ENCODE measurements around the gene SNX11. TPM values are rescaled to one million over a fixed set of nuclear protein-coding genes. Genes with fewer than 3 reads are reported as not detected.
"Not testable (repeated sequence)": the region's sequence is repeated elsewhere in the genome, so short reads cannot be mapped to it uniquely, and the experiment has no call there.

Gene SNX11
- total RNA-seq = 10 to 100 TPM; 15.4 to 24.5 TPM

DNA sequence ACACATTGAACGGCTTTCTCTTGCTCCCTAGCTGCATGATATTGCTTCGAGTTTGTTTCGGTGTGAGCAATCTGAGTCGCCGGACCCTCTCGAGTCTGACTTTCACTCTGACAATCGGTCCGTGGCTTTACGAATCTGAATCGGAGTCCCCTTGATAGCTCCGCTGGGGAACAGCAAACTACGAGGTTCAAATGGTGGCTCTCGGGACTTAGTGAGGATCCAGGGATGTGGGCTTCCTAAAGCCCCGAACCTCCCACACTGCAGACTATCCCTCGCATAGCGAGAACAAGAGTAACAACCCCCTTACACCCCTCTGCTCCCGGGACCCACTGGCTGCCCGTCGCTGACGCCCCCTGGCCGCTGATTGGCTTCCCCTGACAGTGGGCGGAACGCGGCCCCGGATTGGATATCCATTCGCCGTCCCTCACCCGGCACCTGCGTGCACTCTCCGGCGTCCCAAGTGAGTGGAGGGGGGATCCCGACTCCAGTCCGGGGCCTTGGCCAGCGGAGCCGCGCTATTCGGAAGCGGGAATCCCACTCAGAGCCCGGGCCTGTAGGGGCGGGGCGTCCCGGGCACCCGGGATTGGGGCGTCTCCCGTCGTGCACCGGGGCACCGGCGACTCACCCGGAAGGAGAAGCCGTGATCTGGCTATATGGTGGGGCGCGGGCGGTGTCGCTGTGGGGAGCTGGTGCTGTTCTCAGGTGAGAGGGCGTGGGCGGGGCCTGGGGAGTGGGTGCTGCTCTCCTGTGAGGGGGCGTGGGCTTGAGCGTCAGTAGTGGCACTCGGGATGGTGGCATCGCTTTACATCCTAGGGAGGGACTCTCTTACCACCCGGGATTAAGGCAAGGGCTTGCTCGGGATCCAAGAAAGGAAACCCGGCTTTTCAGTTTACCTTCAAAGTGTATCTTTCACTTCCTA lies at the start of gene SNX11:
Gene SNX11, plus strand, starts transcription at position 630 of the 919 bp plus-strand sequence. CDS start 4,278 bp downstream, outside the sequence.
- Mint-ChIP-seq H3K36me3 (peaks cover 13 to 27% of the 10 kb centered on the region in 2 donors), H3K27ac (peak within 1 kb of the TSS; percentile 95 to 99), H3K9me3 (peaks cover 0 to 10% of the 10 kb centered on the region in 2 donors)
- peak; percentile 93 to 94 for DNase-seq (ENCODE audit: low spot score in 2 of 2)
- peak; percentile 94 for ATAC-seq

- Mint-ChIP-seq H3K9me3 (no peaks in the 10 kb centered on the region), H3K27ac (peak overlapping the region; percentile 76 to 99), H3K36me3 (peaks cover 32 to 46% of the 10 kb centered on the region in 2 donors)
- no peak for ATAC-seq
- no peak for DNase-seq (ENCODE audit: low spot score in 2 of 2)
These were observed 49.0 kb upstream of the SNX11 start for GRCh38 chr17:48058393-48059124.

- DNase-seq (ENCODE audit: low spot score in 2 of 2) = no peak
- no peaks in the 10 kb centered on the region for H3K9me3 Mint-ChIP-seq
- no peak for ATAC-seq
- peaks cover 32 to 46% of the 10 kb centered on the region in 2 donors for H3K36me3 Mint-ChIP-seq
- H3K27ac Mint-ChIP-seq = peak overlapping the region; percentile 76 to 88
These were observed 48.4 kb upstream of the SNX11 start for GRCh38 chr17:48059125-48059668.

DNA sequence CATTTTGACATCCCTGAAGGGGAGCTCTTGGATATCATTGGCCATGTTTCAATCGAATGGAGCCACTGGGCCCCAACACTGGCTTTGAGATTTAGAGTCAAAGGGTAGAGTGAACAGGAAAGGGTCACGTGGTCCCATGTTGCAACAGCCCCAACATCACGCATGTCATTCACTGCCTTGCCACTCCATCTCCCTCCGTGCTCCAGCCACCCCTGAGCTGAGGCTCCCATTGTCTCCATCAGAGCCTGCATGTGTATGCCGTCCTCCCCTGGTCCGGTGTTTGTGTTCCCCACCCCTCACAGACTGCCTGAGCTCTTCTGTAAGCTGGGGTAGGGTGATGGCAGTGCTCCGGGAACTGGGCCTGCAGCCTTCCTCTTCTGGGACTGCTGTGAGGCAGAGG lies 47.3 kb upstream of the SNX11 start:
- Mint-ChIP-seq H3K9me3 (no peaks in the 10 kb centered on the region), H3K27ac (peak overlapping the region in 1 of 2 donors; percentile 68), H3K36me3 (peaks cover 32 to 47% of the 10 kb centered on the region in 2 donors)
- DNase-seq (ENCODE audit: low spot score in 2 of 2) = no peak
- ATAC-seq = no peak

DNA sequence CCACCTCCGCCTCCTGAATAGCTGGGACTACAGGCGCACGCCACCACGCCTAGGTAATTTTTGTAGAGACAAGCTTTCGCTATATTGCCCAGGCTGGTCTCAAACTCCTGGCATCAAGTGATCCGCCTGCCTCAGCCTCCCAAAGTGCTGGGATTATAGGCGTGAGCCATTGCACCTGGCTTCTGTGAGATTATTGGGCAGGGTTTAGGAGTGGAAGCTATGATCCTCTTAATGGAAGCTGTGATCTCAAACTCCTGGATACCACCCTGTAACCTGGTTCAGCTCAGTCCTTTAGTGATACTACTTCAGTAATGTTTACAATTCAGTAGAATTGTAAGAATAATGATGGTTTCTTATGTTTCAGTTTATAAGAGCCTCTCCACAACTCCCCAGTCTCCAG lies 45.3 kb upstream of the SNX11 start:
- DNase-seq (ENCODE audit: low spot score in 2 of 2) (no peak), ATAC-seq (no peak)
- Mint-ChIP-seq H3K36me3 (peaks cover 15 to 28% of the 10 kb centered on the region in 2 donors), H3K27ac (no peak overlapping the region), H3K9me3 (no peaks in the 10 kb centered on the region)

DNA sequence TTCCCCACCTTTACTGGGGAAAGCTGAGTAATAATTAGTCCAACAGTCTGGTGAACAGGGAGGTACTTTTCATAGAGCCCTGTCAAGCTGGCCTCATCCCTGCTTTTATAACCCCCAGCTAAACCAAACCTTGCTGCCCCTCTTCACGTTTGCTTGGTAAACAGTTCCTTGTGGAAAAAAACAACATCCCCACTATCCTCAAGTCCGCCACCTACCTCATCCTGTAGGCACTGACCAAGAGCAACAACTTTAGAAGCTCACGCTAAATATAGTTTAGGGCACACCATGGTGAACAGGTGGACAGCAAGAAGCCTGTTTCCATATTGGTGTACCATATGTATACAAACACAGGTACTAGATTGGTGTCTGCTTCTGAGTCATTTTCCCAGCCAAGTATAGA lies 42.9 kb upstream of the SNX11 start:
- Mint-ChIP-seq H3K36me3 (peaks cover 2 to 11% of the 10 kb centered on the region in 2 donors), H3K27ac (peak overlapping the region in 1 of 2 donors; percentile 15), H3K9me3 (no peaks in the 10 kb centered on the region)
- DNase-seq (ENCODE audit: low spot score in 2 of 2) (no peak), ATAC-seq (no peak)

DNA sequence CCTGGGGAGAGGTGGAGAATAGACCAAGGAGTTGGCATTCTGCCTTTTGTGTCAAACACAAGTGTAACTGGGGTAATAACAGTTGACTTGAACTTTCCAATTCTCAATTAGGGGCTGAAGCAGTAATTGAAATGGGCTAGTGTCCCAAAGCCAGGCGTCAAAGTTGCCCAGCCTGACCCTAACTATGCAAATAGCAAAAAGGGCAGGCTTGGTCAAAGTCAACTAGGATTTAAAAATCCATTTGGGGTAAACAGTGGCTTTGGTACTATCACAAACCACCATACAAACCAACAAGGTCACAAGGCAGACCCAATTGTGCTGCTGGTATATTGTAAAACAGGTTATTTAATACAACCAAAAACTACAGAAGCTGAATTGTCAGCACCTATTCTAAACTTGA lies 41.4 kb upstream of the SNX11 start:
- no peak overlapping the region for H3K27ac Mint-ChIP-seq
- ATAC-seq = no peak

GRCh38 chr17:48066656-48067055 lies 40.9 kb upstream of the SNX11 start:
- Mint-ChIP-seq H3K27ac (peak overlapping the region in 1 of 2 donors; percentile 25), H3K36me3 (peaks cover 0 to 11% of the 10 kb centered on the region in 2 donors), H3K9me3 (no peaks in the 10 kb centered on the region)
- ATAC-seq (no peak), DNase-seq (ENCODE audit: low spot score in 2 of 2) (no peak)

More for the DNA sequence above, 41.4 kb upstream of the SNX11 start:
- Mint-ChIP-seq H3K36me3 (peaks cover 0 to 11% of the 10 kb centered on the region in 2 donors), H3K9me3 (no peaks in the 10 kb centered on the region)
- DNase-seq (ENCODE audit: low spot score in 2 of 2) = no peak

DNA sequence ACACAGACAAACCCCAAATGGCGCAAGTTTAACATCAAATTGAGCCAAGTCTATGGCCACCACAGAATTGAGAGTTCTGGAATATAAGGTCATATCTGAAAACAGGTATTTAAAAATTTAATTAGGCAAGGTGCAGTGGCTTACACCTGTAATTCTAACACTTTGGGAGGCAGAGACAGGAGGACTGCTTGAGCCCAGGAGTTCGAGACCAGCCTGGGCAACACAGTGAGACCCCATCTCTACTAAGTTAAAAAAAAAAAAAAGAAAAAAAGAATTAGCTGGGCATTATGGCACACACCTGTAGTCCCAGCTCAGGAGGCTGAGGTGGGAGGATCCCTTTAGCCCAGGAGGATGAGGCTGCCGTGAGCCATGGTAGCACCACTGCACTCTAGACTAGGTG lies 40.3 kb upstream of the SNX11 start:
- Mint-ChIP-seq H3K27ac (no peak overlapping the region), H3K36me3 (peaks cover 0 to 11% of the 10 kb centered on the region in 2 donors), H3K9me3 (no peaks in the 10 kb centered on the region)
- ATAC-seq (no peak), DNase-seq (ENCODE audit: low spot score in 2 of 2) (no peak)

GRCh38 chr17:48067808-48068207 lies 39.8 kb upstream of the SNX11 start:
- H3K36me3 Mint-ChIP-seq; DNase-seq (ENCODE audit: low spot score in 2 of 2): not testable (repeated sequence)

DNA sequence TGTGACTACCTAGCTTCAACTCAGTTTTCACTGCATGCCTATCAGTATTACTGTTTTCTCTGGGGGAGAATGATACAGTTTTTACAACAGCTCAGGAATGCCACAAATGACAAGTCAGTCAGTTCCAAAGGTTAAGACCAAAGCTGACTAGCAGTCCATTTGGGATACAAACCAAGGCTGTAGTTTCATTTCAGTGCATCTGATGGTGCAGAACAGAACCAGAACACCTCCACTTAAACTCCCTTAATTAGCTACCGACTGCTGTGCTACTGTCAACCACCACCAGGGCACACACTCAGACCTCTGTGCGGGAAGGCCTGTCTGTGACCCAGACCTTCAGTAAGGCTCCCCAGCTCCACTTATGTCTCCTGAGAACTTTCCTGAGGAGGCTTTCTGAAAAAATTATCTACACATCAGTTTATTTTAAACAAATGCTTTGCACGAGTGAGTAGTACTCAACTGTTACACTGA lies 39.0 kb upstream of the SNX11 start:
- ATAC-seq = peak in 1 of 2 donors; percentile 73
- peak overlapping the region in 1 of 2 donors; percentile 60 for H3K27ac Mint-ChIP-seq

More at GRCh38 chr17:48067808-48068207, 39.8 kb upstream of the SNX11 start:
- not testable (repeated sequence) for H3K9me3 Mint-ChIP-seq, ATAC-seq, H3K27ac Mint-ChIP-seq

GRCh38 chr17:48070195-48070594 lies 37.4 kb upstream of the SNX11 start:
- peak overlapping the region in 1 of 2 donors; percentile 1 for H3K27ac Mint-ChIP-seq
- ATAC-seq (no peak), DNase-seq (ENCODE audit: low spot score in 2 of 2) (no peak)
- H3K9me3 Mint-ChIP-seq = no peaks in the 10 kb centered on the region
- peaks cover 0 to 2% of the 10 kb centered on the region in 2 donors for H3K36me3 Mint-ChIP-seq

More for the DNA sequence above, 39.0 kb upstream of the SNX11 start:
- Mint-ChIP-seq H3K36me3 (peaks cover 0 to 6% of the 10 kb centered on the region in 2 donors), H3K9me3 (no peaks in the 10 kb centered on the region)
- no peak for DNase-seq (ENCODE audit: low spot score in 2 of 2)

GRCh38 chr17:48071654-48072053 lies 35.9 kb upstream of the SNX11 start:
- H3K36me3 Mint-ChIP-seq = no peaks in the 10 kb centered on the region
- H3K9me3 Mint-ChIP-seq = no peaks in the 10 kb centered on the region
- ATAC-seq = no peak

DNA sequence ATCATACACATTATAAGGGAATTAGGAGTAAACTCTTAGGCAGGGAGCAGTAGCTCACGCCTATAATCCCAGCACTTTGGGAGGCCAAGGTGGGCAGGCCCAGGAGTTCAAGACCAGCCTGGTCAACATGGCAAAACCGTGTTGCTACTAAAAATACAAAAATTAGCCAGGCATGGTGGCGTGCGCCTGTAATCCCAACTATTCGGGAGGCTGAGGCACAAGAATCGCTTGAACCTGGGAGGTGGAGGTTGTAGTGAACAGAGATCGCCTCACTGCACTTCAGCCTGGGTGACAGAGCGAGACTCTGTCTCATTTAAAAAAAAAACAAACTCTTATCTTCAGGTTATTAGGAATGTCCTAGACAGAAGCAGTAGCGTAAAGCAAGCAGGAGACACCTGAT lies 34.8 kb upstream of the SNX11 start:
- H3K27ac Mint-ChIP-seq; H3K9me3 Mint-ChIP-seq; ATAC-seq; H3K36me3 Mint-ChIP-seq; DNase-seq (ENCODE audit: low spot score in 2 of 2): not testable (repeated sequence)

More at GRCh38 chr17:48071654-48072053, 35.9 kb upstream of the SNX11 start:
- no peak for DNase-seq (ENCODE audit: low spot score in 2 of 2)
- no peak overlapping the region for H3K27ac Mint-ChIP-seq

DNA sequence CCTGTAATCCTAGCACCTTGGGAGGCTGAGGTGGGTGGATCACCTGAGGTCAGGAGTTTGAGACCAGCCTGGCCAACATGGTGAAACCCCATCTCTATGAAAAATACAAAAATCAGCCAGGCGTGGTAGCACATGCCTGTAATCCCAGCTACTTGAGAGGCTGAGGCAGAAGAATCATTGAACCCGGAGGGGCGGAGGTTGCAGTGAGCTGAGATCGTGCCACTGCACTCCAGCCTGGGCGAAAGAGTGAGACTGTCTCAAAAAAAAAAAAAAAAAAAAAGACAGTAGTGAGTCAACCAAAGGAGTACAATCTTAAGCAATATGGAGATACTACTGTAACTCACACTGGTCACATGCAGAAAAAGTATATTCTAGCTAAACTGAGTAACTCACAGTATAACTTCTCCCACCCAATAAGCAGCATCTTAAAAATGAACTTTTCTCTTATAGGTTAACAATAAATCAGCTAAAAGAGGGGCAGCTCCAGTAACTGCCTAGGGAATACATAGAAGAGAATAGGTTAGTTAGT lies 33.9 kb upstream of the SNX11 start:
- H3K27ac Mint-ChIP-seq = not testable (repeated sequence)

GRCh38 chr17:48074322-48075081 lies 33.1 kb upstream of the SNX11 start:
- H3K9me3 Mint-ChIP-seq = no peaks in the 10 kb centered on the region
- no peaks in the 10 kb centered on the region for H3K36me3 Mint-ChIP-seq
- DNase-seq (ENCODE audit: low spot score in 2 of 2) (peak in 1 of 2 donors; percentile 76), ATAC-seq (peak; percentile 71 to 76)
- H3K27ac Mint-ChIP-seq = no peak overlapping the region

More for the DNA sequence above, 33.9 kb upstream of the SNX11 start:
- not testable (repeated sequence) for ATAC-seq; H3K36me3 Mint-ChIP-seq; H3K9me3 Mint-ChIP-seq; DNase-seq (ENCODE audit: low spot score in 2 of 2)
